Fibroblast of lung (primary cell): ENCODE measurements around the gene OR5AU1. TPM values are rescaled to one million over a fixed set of nuclear protein-coding genes. Genes with fewer than 3 reads are reported as not detected.

Experiments
- DNase-seq, 2 donors: peaks; one replicate each; pipeline versions ENCODE4 v3.0.0 to v3.0.0-alpha.2; 2010; ENCODE audit warnings: low read depth in 2 of 2
- H2AFZ ChIP-seq: 2 replicates; pipeline ENCODE4 v1.5.1; 2012; ENCODE audit warnings: low read length, control low read depth, inconsistent platforms
- H3K27ac ChIP-seq: 2 replicates; pipeline ENCODE4 v1.5.1; 2011; ENCODE audit warnings: low read length, control low read depth; ENCODE audit not compliant: insufficient read depth
- H3K27me3 ChIP-seq: 2 replicates; pipeline ENCODE4 v1.5.1; 2011; ENCODE audit warnings: mild to moderate bottlenecking, low read length; ENCODE audit not compliant: control insufficient read depth, insufficient read depth
- H3K36me3 ChIP-seq: 2 replicates; pipeline ENCODE4 v1.5.1; 2011; ENCODE audit warnings: low read length; ENCODE audit not compliant: control insufficient read depth, insufficient read depth
- H3K4me1 ChIP-seq: 2 replicates; pipeline ENCODE4 v1.5.1; 2011; ENCODE audit warnings: low read length; ENCODE audit not compliant: control insufficient read depth, insufficient read depth; ENCODE audit errors: extremely low read depth
- H3K4me2 ChIP-seq: 2 replicates; pipeline ENCODE4 v1.5.1; 2011; ENCODE audit warnings: low read length, control low read depth; ENCODE audit not compliant: insufficient read depth; ENCODE audit errors: extremely low read depth
- H3K4me3 ChIP-seq, 4 experiments: fragments of 200-600 bp in 1 of 4; sonication (generic) in 1 of 4; replicated peaks in 1 of 4; 2 replicates each; pipeline ENCODE4 v1.5.1; 2011 to 2016; ENCODE audit warnings: low read length in 4 of 4, low read depth in 3 of 4, mild to moderate bottlenecking in 3 of 4, control low read depth in 2 of 4, inconsistent platforms in 1 of 4, mixed read lengths in 1 of 4; ENCODE audit not compliant: insufficient read depth in 1 of 4; ENCODE audit errors: control extremely low read depth in 1 of 4
- H3K79me2 ChIP-seq: 2 replicates; pipeline ENCODE4 v1.5.1; 2012; ENCODE audit warnings: mild to moderate bottlenecking, low read length, inconsistent platforms; ENCODE audit not compliant: control insufficient read depth, insufficient read depth
- H3K9ac ChIP-seq: 2 replicates; pipeline ENCODE4 v1.5.1; 2011; ENCODE audit warnings: mild to moderate bottlenecking, low read length, control low read depth; ENCODE audit not compliant: insufficient read depth
- H3K9me3 ChIP-seq: 2 replicates; pipeline ENCODE4 v1.5.1; 2012; ENCODE audit warnings: low read depth, low read length; ENCODE audit not compliant: control insufficient read depth, insufficient read depth
- H4K20me1 ChIP-seq: 2 replicates; pipeline ENCODE4 v1.5.1; 2011; ENCODE audit warnings: low read length; ENCODE audit not compliant: control insufficient read depth, insufficient read depth; ENCODE audit errors: extremely low read depth
- CTCF ChIP-seq, 2 donors: IDR thresholded peaks in 1 of 2; conservative IDR thresholded peaks in 1 of 2; 1 replicate in 1 of 2; 2 replicates in 1 of 2; pipeline ENCODE4 v1.5.1; 2011 to 2012; ENCODE audit warnings: low read length in 2 of 2, control low read depth in 1 of 2, inconsistent platforms in 1 of 2, low read depth in 1 of 2, mild to moderate bottlenecking in 1 of 2
- EZH2 ChIP-seq: IDR thresholded peaks from 2 replicates; pipeline ENCODE4 v1.5.1; 2012; ENCODE audit warnings: low read length, control low read depth, mild to moderate bottlenecking; ENCODE audit errors: missing control alignments
- polyA plus RNA-seq, 2 donors: library from polyadenylated mRNA; depleted of rRNA in 1 of 2; stranded (reverse) in 1 of 2; unstranded in 1 of 2; fragments of >200 nt; gene quantifications; 2 replicates each; pipeline ENCODE4 v1.2.1, GENCODE V29; 2011 to 2012; ENCODE audit warnings: missing spikeins in 1 of 2
- total RNA-seq: library from RNA; depleted of rRNA; stranded (reverse); fragments of >200 nt; gene quantifications from 2 replicates; pipeline ENCODE4 v1.2.1, GENCODE V29; 2014

OR5AU1 gene
- total and polyA plus RNA-seq, 2 donors (not counting 1 experiment from before 2014, with no cell fraction given) = not detected

- TF ChIP-seq EZH2 (no peak), CTCF (conservative IDR thresholded peaks at IDR 0.05 in 1 of 2, IDR thresholded peaks at IDR 0.05 in 1 of 2; ENCODE audit: low read depth in 1 of 2, low read length in 2 of 2) (no peak)
- Histone ChIP-seq H3K4me2 (no peak overlapping the region), H4K20me1 (no peaks in the 10 kb centered on the region)
Observed at GRCh38 chr14:21113369-21113768, 42.5 kb downstream of the OR5AU1 start.

GRCh38 chr14:21112255-21112654, 43.6 kb downstream of the OR5AU1 start:
- Histone ChIP-seq H3K4me2 (no peak overlapping the region), H3K27me3 (peaks cover 7% of the 10 kb centered on the region), H3K79me2 (no peaks in the 10 kb centered on the region), H3K4me1 (no peaks in the 10 kb centered on the region), H3K27ac (no peak overlapping the region), H3K4me3 (no peak overlapping the region), H3K36me3 (no peaks in the 10 kb centered on the region), H4K20me1 (no peaks in the 10 kb centered on the region), H3K9ac (no peak overlapping the region), H3K9me3 (no peaks in the 10 kb centered on the region), H2AFZ (no peak overlapping the region)
- DNase-seq = no peak
- TF ChIP-seq CTCF (conservative IDR thresholded peaks at IDR 0.05 in 1 of 2, IDR thresholded peaks at IDR 0.05 in 1 of 2; ENCODE audit: low read depth in 1 of 2, low read length in 2 of 2) = no peak
- TF ChIP-seq EZH2 = no peak

More at GRCh38 chr14:21113369-21113768, 42.5 kb downstream of the OR5AU1 start:
- no peak overlapping the region for H3K4me3 ChIP-seq
- H3K9ac ChIP-seq = no peak overlapping the region
- H3K9me3 ChIP-seq = no peaks in the 10 kb centered on the region
- H3K36me3 ChIP-seq = no peaks in the 10 kb centered on the region
- H2AFZ ChIP-seq = no peak overlapping the region
- H3K27ac ChIP-seq = no peak overlapping the region
- no peaks in the 10 kb centered on the region for H3K79me2 ChIP-seq
- peaks cover 7% of the 10 kb centered on the region for H3K27me3 ChIP-seq
- no peaks in the 10 kb centered on the region for H3K4me1 ChIP-seq
- no peak for DNase-seq

GRCh38 chr14:21109377-21110138, 46.3 kb downstream of the OR5AU1 start:
- Histone ChIP-seq H3K4me2 (no peak overlapping the region), H3K79me2 (no peaks in the 10 kb centered on the region), H3K4me1 (peaks cover 9% of the 10 kb centered on the region), H3K4me3 (no peak overlapping the region), H4K20me1 (no peaks in the 10 kb centered on the region), H3K9me3 (no peaks in the 10 kb centered on the region), H3K9ac (no peak overlapping the region), H2AFZ (no peak overlapping the region), H3K27me3 (peaks cover 7% of the 10 kb centered on the region), H3K27ac (no peak overlapping the region), H3K36me3 (no peaks in the 10 kb centered on the region)
- no peak for DNase-seq
- no peak for TF ChIP-seq EZH2
- TF ChIP-seq CTCF (conservative IDR thresholded peaks at IDR 0.05 in 1 of 2, IDR thresholded peaks at IDR 0.05 in 1 of 2; ENCODE audit: low read depth in 1 of 2, low read length in 2 of 2) = no peak
